Duodenal mucosa (tissue), 2 donors: ENCODE data around the gene DCTN1.
A peak's percentile ranks its signal among the peaks of the same experiment; 100 is the strongest.

Experiments
- H3K27ac ChIP-seq: one replicate; pipeline ENCODE4 v1.7.0; 2013; ENCODE audit warnings: low read depth, low read length
- H3K27me3 ChIP-seq, 2 donors: one replicate each; pipeline ENCODE4 v1.7.0; 2013; ENCODE audit warnings: low read length in 2 of 2, control low read depth in 1 of 2; ENCODE audit not compliant: insufficient read depth in 2 of 2, control insufficient read depth in 1 of 2
- H3K36me3 ChIP-seq, 2 donors: one replicate each; pipeline ENCODE4 v1.7.0; 2013; ENCODE audit warnings: low read length in 2 of 2, control low read depth in 1 of 2; ENCODE audit not compliant: insufficient read depth in 2 of 2, control insufficient read depth in 1 of 2
- H3K4me1 ChIP-seq, 2 donors: one replicate each; pipeline ENCODE4 v1.7.0; 2013; ENCODE audit warnings: low read length in 2 of 2, control low read depth in 1 of 2; ENCODE audit not compliant: insufficient read depth in 2 of 2, control insufficient read depth in 1 of 2
- H3K4me3 ChIP-seq, 2 donors: one replicate each; pipeline ENCODE4 v1.7.0; 2013; ENCODE audit warnings: low read length in 2 of 2, low read depth in 1 of 2
- H3K9ac ChIP-seq, 2 donors: one replicate each; pipeline ENCODE4 v1.7.0; 2013; ENCODE audit warnings: low read length in 2 of 2, low read depth in 1 of 2
- H3K9me3 ChIP-seq, 2 donors: one replicate each; pipeline ENCODE4 v1.7.0; 2013; ENCODE audit warnings: low read length in 2 of 2, control low read depth in 1 of 2; ENCODE audit not compliant: control insufficient read depth in 1 of 2

DCTN1 gene

DNA sequence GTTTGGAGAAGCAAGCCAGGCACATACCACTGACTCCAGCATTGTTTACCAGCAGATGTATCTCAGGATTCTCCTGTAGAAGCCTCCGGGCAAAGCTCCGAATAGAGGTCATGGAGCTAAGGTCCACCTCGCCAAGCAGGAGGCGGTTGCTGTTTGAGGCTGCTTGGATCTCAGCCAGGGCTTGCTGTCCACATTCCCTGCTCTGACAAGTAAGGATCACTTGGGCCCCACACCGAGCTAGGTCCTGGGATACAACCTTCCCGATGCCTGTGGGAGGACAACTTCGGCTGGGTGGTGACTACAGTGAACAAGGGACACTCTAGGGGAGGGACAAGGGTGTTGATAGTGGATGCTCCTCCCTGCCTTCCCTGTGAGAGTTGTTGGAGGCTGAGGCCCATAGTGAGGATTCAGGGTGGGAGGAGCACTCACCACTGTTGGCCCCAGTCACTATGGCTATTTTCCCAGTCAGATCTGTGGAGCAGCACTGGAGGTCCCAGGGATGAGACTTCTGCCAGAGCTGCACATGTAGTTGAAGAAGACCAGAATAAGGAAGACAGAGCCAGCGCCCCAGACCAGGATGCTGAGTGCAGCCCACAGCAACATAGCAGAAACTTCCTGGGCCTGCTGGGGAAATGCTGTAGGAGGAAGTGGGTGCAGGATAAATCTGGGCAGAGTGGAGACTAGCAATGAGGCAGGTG is 33.0 kb upstream of the DCTN1 start:
- H3K9ac ChIP-seq = peak overlapping the region in 1 of 2 donors; percentile 28
- H3K36me3 ChIP-seq = no peaks in the 10 kb centered on the region
- peak overlapping the region; percentile 35 to 55 for H3K4me3 ChIP-seq
- H3K4me1 ChIP-seq = peaks cover 19 to 35% of the 10 kb centered on the region in 2 donors
- H3K27ac ChIP-seq = no peak overlapping the region
- no peaks in the 10 kb centered on the region for H3K9me3 ChIP-seq
- no peaks in the 10 kb centered on the region for H3K27me3 ChIP-seq

DNA sequence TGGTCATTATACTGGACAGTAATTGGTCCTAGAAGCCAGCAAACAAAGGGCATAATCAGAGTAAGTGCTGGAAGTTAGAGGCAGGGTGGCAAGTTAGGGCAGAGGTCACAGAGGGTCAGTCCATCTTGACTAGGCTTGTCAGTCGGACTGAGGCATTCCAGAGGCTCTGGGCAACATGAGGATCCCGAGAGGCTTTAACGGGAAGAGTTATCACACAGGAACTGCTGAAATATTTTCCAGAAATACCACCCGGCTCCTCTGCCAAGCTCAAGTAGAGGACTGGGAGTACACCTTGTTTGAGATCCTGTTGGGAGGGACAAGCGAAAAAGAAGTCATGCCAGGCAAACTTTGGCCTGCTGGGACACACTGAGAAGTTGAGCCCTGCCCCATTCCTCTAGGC is 27.6 kb upstream of the DCTN1 start:
- H3K4me1 ChIP-seq = no peaks in the 10 kb centered on the region
- H3K4me3 ChIP-seq = no peak overlapping the region
- no peaks in the 10 kb centered on the region for H3K9me3 ChIP-seq
- H3K9ac ChIP-seq = no peak overlapping the region
- no peaks in the 10 kb centered on the region for H3K36me3 ChIP-seq
- no peak overlapping the region for H3K27ac ChIP-seq
- H3K27me3 ChIP-seq = no peaks in the 10 kb centered on the region

DNA sequence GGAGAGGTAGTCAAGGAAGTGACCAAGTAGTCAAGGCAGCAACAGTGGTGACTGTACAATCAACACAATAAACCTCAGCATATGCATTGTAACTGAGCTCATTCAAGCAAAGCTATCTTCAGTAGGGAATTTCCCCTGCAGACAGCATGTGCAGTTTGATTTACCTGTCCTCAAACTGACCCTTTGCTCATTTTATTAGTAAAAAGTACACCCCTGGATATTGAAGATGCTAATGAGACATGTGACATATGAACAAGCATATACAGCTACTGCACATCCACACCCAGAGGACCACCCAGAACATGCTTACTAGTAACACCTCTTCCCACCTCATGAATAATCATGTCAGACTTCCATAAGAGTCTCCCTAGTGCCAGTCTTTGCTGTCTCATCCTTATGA is 25.9 kb upstream of the DCTN1 start:
- H3K4me3 ChIP-seq = no peak overlapping the region
- H3K4me1 ChIP-seq = no peaks in the 10 kb centered on the region
- H3K9ac ChIP-seq = no peak overlapping the region
- H3K9me3 ChIP-seq = no peaks in the 10 kb centered on the region
- no peaks in the 10 kb centered on the region for H3K27me3 ChIP-seq
- H3K27ac ChIP-seq = no peak overlapping the region
- H3K36me3 ChIP-seq = no peaks in the 10 kb centered on the region

DNA sequence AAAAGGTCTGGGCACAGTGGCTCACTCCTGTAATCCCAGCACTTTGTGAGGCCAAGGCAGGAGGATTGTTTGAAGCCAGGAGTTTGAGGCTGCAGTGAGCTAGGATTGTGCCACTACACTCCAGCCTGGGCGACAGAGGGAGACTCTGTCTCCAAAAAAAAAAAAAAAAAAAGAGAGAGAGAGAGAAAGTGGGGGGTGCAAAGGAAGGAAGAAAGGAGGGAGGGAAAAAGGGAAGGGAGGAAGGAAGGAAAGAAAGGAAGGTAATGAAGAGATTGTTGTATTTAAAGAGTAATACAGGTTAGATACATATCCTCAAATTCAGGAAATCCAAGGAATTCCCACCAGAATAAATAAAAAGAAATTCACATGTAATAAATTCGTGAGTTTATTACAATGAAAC is 21.8 kb upstream of the DCTN1 start:
- Histone ChIP-seq H3K27me3 (no peaks in the 10 kb centered on the region), H3K9me3 (no peaks in the 10 kb centered on the region), H3K36me3 (no peaks in the 10 kb centered on the region), H3K4me3 (no peak overlapping the region), H3K4me1 (no peaks in the 10 kb centered on the region), H3K9ac (no peak overlapping the region), H3K27ac (no peak overlapping the region)

DNA sequence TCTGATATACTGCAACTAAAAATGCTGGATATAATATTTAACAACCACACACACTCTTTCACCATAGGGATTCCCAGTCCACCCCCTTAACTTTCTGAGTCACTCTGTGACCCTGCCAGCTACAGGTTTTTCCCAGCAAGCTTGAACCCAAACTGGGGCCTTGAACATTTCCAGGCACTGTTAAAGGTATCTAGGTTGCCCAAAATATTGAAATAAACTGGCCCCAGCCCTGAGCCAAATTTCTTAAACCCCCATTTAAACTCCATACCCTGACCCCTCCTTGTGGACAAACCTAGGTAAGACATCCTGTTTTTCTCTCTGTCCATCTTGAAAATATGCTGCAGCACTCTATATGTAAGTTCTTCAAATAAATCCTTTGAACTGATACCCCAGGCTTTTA is 19.7 kb upstream of the DCTN1 start:
- Histone ChIP-seq H3K36me3 (no peaks in the 10 kb centered on the region), H3K4me1 (no peaks in the 10 kb centered on the region), H3K4me3 (no peak overlapping the region)

DNA sequence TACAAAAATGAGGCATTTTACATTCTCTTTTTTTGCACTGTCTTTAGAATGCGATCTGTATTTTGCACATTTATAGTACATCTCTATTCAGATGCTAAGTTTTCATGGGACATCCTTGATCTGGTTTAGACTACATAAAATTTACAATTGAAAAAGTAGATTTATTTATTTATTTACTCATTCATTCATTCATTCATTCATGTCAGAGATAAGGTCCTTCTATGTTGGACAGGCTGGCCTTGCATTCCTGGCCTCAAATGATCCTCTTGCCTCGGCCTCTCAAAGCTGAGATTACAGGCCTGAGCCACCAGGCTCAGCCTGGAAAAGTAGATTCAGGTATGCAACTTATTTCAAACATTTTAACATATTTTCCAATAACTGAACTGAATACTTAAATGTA is 16.0 kb upstream of the DCTN1 start:
- Histone ChIP-seq H3K36me3 (no peaks in the 10 kb centered on the region), H3K4me1 (peaks cover 0 to 6% of the 10 kb centered on the region in 2 donors), H3K27me3 (no peaks in the 10 kb centered on the region), H3K9ac (no peak overlapping the region), H3K9me3 (no peaks in the 10 kb centered on the region), H3K4me3 (no peak overlapping the region), H3K27ac (no peak overlapping the region)

More for the DNA sequence above, 19.7 kb upstream of the DCTN1 start:
- H3K9me3 ChIP-seq = no peaks in the 10 kb centered on the region
- no peak overlapping the region for H3K9ac ChIP-seq
- H3K27ac ChIP-seq = no peak overlapping the region
- no peaks in the 10 kb centered on the region for H3K27me3 ChIP-seq

DNA sequence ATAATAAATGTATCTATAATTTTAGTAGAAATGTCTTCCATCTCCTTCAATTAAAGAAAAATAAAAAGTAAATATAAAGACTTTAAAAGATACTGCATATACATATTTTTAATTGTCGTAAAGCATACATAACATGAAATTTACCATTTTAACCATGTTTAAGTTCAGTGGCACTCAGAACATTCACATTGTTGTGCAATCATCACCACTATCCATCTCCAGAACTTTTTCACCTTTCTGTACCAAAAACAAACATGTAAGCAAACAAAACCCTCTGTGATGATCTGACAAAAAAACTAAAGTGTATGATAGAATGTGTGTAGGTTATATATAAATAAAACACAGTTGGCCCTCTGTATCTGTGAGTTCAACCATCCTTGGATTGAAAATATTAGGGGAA is 13.4 kb upstream of the DCTN1 start:
- Histone ChIP-seq H3K27ac (no peak overlapping the region), H3K4me3 (no peak overlapping the region), H3K9ac (no peak overlapping the region), H3K9me3 (no peaks in the 10 kb centered on the region), H3K4me1 (peaks cover 22% of the 10 kb centered on the region in 2 donors), H3K27me3 (no peaks in the 10 kb centered on the region), H3K36me3 (no peaks in the 10 kb centered on the region)

DNA sequence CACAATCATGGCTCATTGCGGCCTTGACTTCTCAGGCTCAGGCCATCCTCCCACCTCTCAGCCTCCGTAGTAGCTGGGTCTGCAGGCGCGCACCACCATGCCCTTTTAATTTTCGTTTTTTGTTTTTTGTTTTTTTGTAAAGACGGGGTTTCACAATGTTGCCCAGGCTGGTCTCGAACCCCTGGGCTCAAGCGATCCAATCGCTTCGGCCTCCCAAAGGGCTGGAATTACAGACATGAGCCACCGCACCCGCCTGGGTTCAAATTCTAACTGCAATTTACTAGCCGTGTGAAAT is 12.3 kb upstream of the DCTN1 start:
- Histone ChIP-seq H3K27me3 (no peaks in the 10 kb centered on the region), H3K4me3 (peak overlapping the region; percentile 89 to 98), H3K4me1 (peaks cover 22% of the 10 kb centered on the region in 2 donors), H3K27ac (no peak overlapping the region), H3K36me3 (no peaks in the 10 kb centered on the region), H3K9me3 (no peaks in the 10 kb centered on the region), H3K9ac (peak overlapping the region in 1 of 2 donors; percentile 82)

DNA sequence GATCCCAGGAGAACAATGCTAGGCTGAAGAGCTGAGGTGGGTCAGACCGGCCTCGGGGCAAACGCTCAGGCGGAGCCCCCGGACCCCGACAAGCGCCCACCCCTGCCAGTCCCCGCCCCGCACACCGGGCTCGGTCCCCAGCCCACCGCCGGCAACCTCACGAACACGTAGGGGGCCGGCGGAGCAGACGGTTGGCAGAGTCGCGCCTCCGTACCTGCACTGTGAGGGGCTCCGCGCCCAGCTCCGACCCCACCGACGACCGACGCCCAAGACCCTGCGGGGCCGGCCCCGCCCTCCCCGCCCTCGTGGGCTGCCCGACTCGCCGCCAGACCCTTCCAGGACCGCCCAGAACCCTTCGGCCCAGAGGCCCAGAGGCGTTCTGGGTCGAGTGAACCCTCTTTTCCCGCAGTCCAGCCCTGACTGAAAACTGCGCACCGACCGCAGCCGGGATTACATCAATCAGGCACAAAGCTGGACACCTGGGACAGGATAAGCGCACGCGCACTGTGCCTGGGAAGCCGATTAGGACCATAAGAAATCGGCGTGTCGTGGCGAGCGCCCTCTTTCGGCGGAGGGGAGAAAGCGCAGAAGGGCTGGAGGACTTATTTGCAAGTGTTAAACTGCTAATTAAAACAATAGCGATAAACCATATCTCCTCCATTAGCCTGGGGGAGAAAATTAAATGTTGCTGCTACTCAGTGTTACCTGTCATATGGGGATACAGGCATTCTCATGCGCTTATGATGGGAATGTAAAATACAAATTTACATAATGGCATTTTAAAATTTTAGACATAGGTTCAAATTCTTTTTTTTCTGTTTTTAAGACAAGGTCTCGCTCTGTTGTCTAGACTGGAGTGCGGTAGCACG is 11.7 kb upstream of the DCTN1 start:
- peaks cover 22% of the 10 kb centered on the region in 2 donors for H3K4me1 ChIP-seq
- no peaks in the 10 kb centered on the region for H3K27me3 ChIP-seq
- H3K9me3 ChIP-seq = no peaks in the 10 kb centered on the region
- no peaks in the 10 kb centered on the region for H3K36me3 ChIP-seq
- H3K27ac ChIP-seq = peak overlapping the region; percentile 85
- peak overlapping the region; percentile 82 for H3K9ac ChIP-seq
- peak overlapping the region; percentile 89 to 98 for H3K4me3 ChIP-seq

DNA sequence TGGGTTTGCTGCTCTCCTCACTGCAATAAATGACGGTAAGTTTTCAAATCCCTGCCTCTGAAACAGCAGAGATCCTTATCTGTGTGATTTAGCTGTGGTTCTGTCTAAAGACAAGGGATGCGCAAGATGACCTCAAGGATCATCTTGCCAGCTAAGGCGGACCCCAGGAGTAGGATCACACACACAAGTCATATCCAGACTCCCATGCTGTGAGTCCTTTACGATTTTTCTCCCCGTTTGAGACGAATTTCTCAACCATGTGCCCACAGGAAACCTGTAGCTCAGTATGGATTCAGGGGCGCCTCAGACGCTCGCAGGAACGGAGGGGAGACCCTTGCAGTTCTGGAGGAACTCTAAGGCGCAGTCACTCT is 11.1 kb upstream of the DCTN1 start:
- H3K9ac ChIP-seq = peak overlapping the region; percentile 82
- no peaks in the 10 kb centered on the region for H3K27me3 ChIP-seq
- H3K4me3 ChIP-seq = peak overlapping the region; percentile 89 to 98
- H3K9me3 ChIP-seq = no peaks in the 10 kb centered on the region
- H3K36me3 ChIP-seq = no peaks in the 10 kb centered on the region
- H3K27ac ChIP-seq = no peak overlapping the region
- peaks cover 22% of the 10 kb centered on the region in 2 donors for H3K4me1 ChIP-seq
